Measurements from ENCODE around the gene STH.

Gene STH

GRCh38 chr17:45997624-45998023 is 1.4 kb upstream of the STH start:
- TF ChIP-seq CTCF (IDR thresholded peaks at IDR 0.05; ENCODE audit: low read length) = no peak
- no peaks in the 10 kb centered on the region for H3K9me2 ChIP-seq (replicated peaks; ENCODE audit: insufficient read depth, low read length)
- no peaks in the 10 kb centered on the region for H4K20me1 ChIP-seq (ENCODE audit: insufficient read depth, low read length)
- no peak overlapping the region for H3K27ac ChIP-seq (ENCODE audit: low read length)
- no peaks in the 10 kb centered on the region for H3K27me3 ChIP-seq (replicated peaks; ENCODE audit: insufficient read depth, low read length)
- no peaks in the 10 kb centered on the region for H3K79me2 ChIP-seq (ENCODE audit: low read length)
- H3K4me1 ChIP-seq (ENCODE audit: low read length) = no peaks in the 10 kb centered on the region
- H3K36me3 ChIP-seq (replicated peaks; ENCODE audit: insufficient read depth, low read length) = no peaks in the 10 kb centered on the region
- H2AFZ ChIP-seq (ENCODE audit: low read length) = no peak overlapping the region
- no peak overlapping the region for H3K4me3 ChIP-seq (ENCODE audit: low read length)
- H3K9me3 ChIP-seq (replicated peaks; ENCODE audit: insufficient read depth, low read length) = no peaks in the 10 kb centered on the region
- no peak for DNase-seq
- no peaks in the 10 kb centered on the region for H3F3A ChIP-seq (ENCODE audit: insufficient read depth, low read length)
- H3K9ac ChIP-seq (ENCODE audit: low read length) = no peak overlapping the region
- no peak overlapping the region for H3K4me2 ChIP-seq (ENCODE audit: low read depth, low read length)

GRCh38 chr17:45999900-46000290 is 845 bp downstream of the STH start:
- Histone ChIP-seq H3K36me3 (replicated peaks; ENCODE audit: insufficient read depth, low read length) (no peaks in the 10 kb centered on the region), H3F3A (ENCODE audit: insufficient read depth, low read length) (no peaks in the 10 kb centered on the region), H2AFZ (ENCODE audit: low read length) (no peak overlapping the region), H3K27me3 (replicated peaks; ENCODE audit: insufficient read depth, low read length) (no peaks in the 10 kb centered on the region), H3K9me2 (replicated peaks; ENCODE audit: insufficient read depth, low read length) (no peaks in the 10 kb centered on the region), H3K9ac (ENCODE audit: low read length) (no peak overlapping the region), H3K79me2 (ENCODE audit: low read length) (no peaks in the 10 kb centered on the region), H3K9me3 (replicated peaks; ENCODE audit: insufficient read depth, low read length) (no peaks in the 10 kb centered on the region), H3K4me3 (ENCODE audit: low read length) (no peak overlapping the region), H3K4me1 (ENCODE audit: low read length) (no peaks in the 10 kb centered on the region), H4K20me1 (ENCODE audit: insufficient read depth, low read length) (no peaks in the 10 kb centered on the region), H3K27ac (ENCODE audit: low read length) (no peak overlapping the region), H3K4me2 (ENCODE audit: low read depth, low read length) (no peak overlapping the region)
- DNase-seq = no peak
- no peak for TF ChIP-seq EZH2phosphoT487 (IDR thresholded peaks at IDR 0.05; ENCODE audit: low read length)

GRCh38 chr17:46000292-46000691 is 1.2 kb downstream of the STH start:
- no peak overlapping the region for H3K4me2 ChIP-seq (ENCODE audit: low read depth, low read length)
- no peaks in the 10 kb centered on the region for H3K27me3 ChIP-seq (replicated peaks; ENCODE audit: insufficient read depth, low read length)
- no peak overlapping the region for H3K4me3 ChIP-seq (ENCODE audit: low read length)
- no peaks in the 10 kb centered on the region for H4K20me1 ChIP-seq (ENCODE audit: insufficient read depth, low read length)
- H3K9me3 ChIP-seq (replicated peaks; ENCODE audit: insufficient read depth, low read length) = no peaks in the 10 kb centered on the region
- H2AFZ ChIP-seq (ENCODE audit: low read length) = no peak overlapping the region
- H3K4me1 ChIP-seq (ENCODE audit: low read length) = no peaks in the 10 kb centered on the region
- TF ChIP-seq CTCF (IDR thresholded peaks at IDR 0.05; ENCODE audit: low read length) = no peak
- TF ChIP-seq EZH2 (optimal IDR thresholded peaks at IDR 0.05; ENCODE audit: low read depth, low read length) = no peak
- no peak for TF ChIP-seq EZH2phosphoT487 (IDR thresholded peaks at IDR 0.05; ENCODE audit: low read length)
- no peaks in the 10 kb centered on the region for H3F3A ChIP-seq (ENCODE audit: insufficient read depth, low read length)
- H3K27ac ChIP-seq (ENCODE audit: low read length) = no peak overlapping the region
- no peak overlapping the region for H3K9ac ChIP-seq (ENCODE audit: low read length)
- no peaks in the 10 kb centered on the region for H3K79me2 ChIP-seq (ENCODE audit: low read length)
- H3K9me2 ChIP-seq (replicated peaks; ENCODE audit: insufficient read depth, low read length) = no peaks in the 10 kb centered on the region
- no peaks in the 10 kb centered on the region for H3K36me3 ChIP-seq (replicated peaks; ENCODE audit: insufficient read depth, low read length)
- no peak for DNase-seq

- Histone ChIP-seq H3K9ac (ENCODE audit: low read length) (no peak overlapping the region), H3K79me2 (ENCODE audit: low read length) (no peaks in the 10 kb centered on the region)
Observed at GRCh38 chr17:46000757-46001156, 1.7 kb downstream of the STH start.

More at GRCh38 chr17:46000757-46001156, 1.7 kb downstream of the STH start:
- Histone ChIP-seq H3K9me3 (replicated peaks; ENCODE audit: insufficient read depth, low read length) (no peaks in the 10 kb centered on the region), H3F3A (ENCODE audit: insufficient read depth, low read length) (no peaks in the 10 kb centered on the region), H3K4me3 (ENCODE audit: low read length) (no peak overlapping the region), H4K20me1 (ENCODE audit: insufficient read depth, low read length) (no peaks in the 10 kb centered on the region), H3K4me1 (ENCODE audit: low read length) (no peaks in the 10 kb centered on the region), H3K27ac (ENCODE audit: low read length) (no peak overlapping the region), H3K36me3 (replicated peaks; ENCODE audit: insufficient read depth, low read length) (no peaks in the 10 kb centered on the region), H3K9me2 (replicated peaks; ENCODE audit: insufficient read depth, low read length) (no peaks in the 10 kb centered on the region), H3K27me3 (replicated peaks; ENCODE audit: insufficient read depth, low read length) (no peaks in the 10 kb centered on the region), H3K4me2 (ENCODE audit: low read depth, low read length) (no peak overlapping the region), H2AFZ (ENCODE audit: low read length) (no peak overlapping the region)
- no peak for DNase-seq
- TF ChIP-seq EZH2 (optimal IDR thresholded peaks at IDR 0.05; ENCODE audit: low read depth, low read length) (no peak), EZH2phosphoT487 (IDR thresholded peaks at IDR 0.05; ENCODE audit: low read length) (no peak), CTCF (IDR thresholded peaks at IDR 0.05; ENCODE audit: low read length) (no peak)
